Coronary artery (tissue), 2 donors: Measurements from ENCODE around the gene PAEP.
A peak's percentile ranks its signal among the peaks of the same experiment; 100 is the strongest.

ENCODE experiments used
- DNase-seq: peaks from one replicate; pipeline ENCODE4 v3.0.0-alpha.2; 2017; ENCODE audit warnings: low spot score
- H3K27ac ChIP-seq, 2 donors: fragments of 200-600 bp; sonication (generic); one replicate each; pipeline ENCODE4 v1.5.1; 2016 to 2019
- H3K4me3 ChIP-seq: fragments of 200-600 bp; sonication (generic); 2 replicates; pipeline ENCODE4 v1.5.1; 2016; ENCODE audit warnings: mild to moderate bottlenecking, moderate library complexity
- TF ChIP-seq, protein P1 (sequence below): fragments of 200-600 bp; sonication (generic); IDR thresholded peaks from one replicate; pipeline ENCODE4 v1.5.1; 2019; ENCODE audit warnings: antibody characterized with exemption

The PAEP gene

DNA sequence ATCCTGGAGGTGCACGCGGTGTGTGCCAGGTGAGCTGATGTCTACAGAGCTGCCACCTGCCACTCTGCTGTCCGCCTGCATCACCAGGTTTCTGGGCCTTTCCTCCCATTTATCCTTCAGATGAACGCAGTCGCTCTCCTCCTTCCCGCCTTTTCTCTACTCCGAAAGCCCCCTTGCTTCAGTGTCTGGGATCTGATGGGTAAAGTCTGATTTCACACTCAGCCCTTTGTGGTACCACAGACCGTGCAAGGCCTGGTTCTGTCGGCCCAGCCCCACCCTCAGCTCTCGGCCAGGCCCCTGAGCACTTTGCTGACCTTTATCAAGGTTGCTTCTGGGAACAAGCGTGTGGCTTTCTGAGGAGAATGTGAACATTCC, 45.3 kb downstream of the PAEP start:
- TF ChIP-seq, protein P1, sequence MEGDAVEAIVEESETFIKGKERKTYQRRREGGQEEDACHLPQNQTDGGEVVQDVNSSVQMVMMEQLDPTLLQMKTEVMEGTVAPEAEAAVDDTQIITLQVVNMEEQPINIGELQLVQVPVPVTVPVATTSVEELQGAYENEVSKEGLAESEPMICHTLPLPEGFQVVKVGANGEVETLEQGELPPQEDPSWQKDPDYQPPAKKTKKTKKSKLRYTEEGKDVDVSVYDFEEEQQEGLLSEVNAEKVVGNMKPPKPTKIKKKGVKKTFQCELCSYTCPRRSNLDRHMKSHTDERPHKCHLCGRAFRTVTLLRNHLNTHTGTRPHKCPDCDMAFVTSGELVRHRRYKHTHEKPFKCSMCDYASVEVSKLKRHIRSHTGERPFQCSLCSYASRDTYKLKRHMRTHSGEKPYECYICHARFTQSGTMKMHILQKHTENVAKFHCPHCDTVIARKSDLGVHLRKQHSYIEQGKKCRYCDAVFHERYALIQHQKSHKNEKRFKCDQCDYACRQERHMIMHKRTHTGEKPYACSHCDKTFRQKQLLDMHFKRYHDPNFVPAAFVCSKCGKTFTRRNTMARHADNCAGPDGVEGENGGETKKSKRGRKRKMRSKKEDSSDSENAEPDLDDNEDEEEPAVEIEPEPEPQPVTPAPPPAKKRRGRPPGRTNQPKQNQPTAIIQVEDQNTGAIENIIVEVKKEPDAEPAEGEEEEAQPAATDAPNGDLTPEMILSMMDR, result no peak
- DNase-seq, result no peak
- Histone ChIP-seq H3K27ac (no peak overlapping the region), H3K4me3 (no peak overlapping the region)

GRCh38 chr9:135607401-135608293, 46.1 kb downstream of the PAEP start:
- Histone ChIP-seq H3K27ac (no peak overlapping the region), H3K4me3 (no peak overlapping the region)
- TF ChIP-seq, protein P1, result no peak
- DNase-seq, result no peak

DNA sequence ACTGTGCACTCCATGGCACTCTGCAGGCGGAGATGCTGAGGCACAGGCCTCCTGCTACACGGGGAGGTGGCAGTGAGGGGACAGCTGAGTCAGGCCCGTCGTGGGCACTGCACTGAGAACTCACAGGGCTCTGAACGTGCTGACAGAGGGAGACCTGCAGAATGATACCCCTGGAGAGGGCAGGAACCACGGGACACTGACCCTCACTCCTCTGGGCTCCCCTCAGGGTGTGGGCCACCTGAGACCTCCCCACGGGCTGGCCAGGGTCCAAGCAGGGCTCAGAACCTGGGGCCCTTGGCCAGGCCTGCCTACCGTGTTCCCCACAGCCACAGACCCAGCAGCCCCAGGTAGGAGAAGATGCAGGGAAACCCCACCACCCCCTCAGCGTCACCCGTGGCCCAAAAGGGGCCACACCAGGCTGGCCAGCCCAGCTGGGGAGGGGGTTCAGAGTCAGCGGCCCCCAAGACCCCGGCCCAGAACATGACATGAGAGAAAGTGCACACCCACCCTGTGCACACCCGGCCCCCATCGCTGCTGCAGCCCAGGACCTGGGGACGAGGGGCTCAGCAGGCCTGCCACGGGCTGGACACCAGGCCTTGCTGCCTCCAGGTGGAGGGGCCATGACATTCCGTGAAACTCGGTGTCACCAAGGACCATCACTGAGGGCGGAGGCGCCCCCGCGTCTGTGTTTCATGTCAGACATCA, 46.9 kb downstream of the PAEP start:
- peak; percentile 64 for DNase-seq
- H3K4me3 ChIP-seq, result no peak overlapping the region
- H3K27ac ChIP-seq, result no peak overlapping the region
- TF ChIP-seq, protein P1, result no peak

GRCh38 chr9:135608999-135609317, 47.4 kb downstream of the PAEP start:
- H3K27ac ChIP-seq, result no peak overlapping the region
- TF ChIP-seq, protein P1, result no peak
- no peak overlapping the region for H3K4me3 ChIP-seq
- no peak for DNase-seq

GRCh38 chr9:135609366-135609955, 47.9 kb downstream of the PAEP start:
- Histone ChIP-seq H3K27ac (no peak overlapping the region), H3K4me3 (no peak overlapping the region)
- TF ChIP-seq, protein P1, result no peak
- DNase-seq, result no peak

GRCh38 chr9:135610290-135611141, 49.0 kb downstream of the PAEP start:
- no peak for DNase-seq
- TF ChIP-seq, protein P1, result no peak
- Histone ChIP-seq H3K27ac (no peak overlapping the region), H3K4me3 (no peak overlapping the region)
